Type B pancreatic cell (in vitro differentiated cells): Measurements from ENCODE around the gene ANHX. TPM values are rescaled to one million over a fixed set of nuclear protein-coding genes. Genes with fewer than 3 reads are reported as not detected.

ENCODE experiments used
- DNase-seq: peaks from one replicate; pipeline ENCODE4 v3.0.0; 2021; ENCODE audit warnings: mixed read lengths; ENCODE audit not compliant: unreplicated experiment; ENCODE audit errors: extremely low spot score
- H3K27ac Mint-ChIP-seq: 2 replicates; pipeline ENCODE4 v1.8.0; 2021; ENCODE audit warnings: mild to moderate bottlenecking, mixed read lengths
- H3K27me3 Mint-ChIP-seq: 2 replicates; pipeline ENCODE4 v1.8.0; 2021; ENCODE audit warnings: mixed read lengths
- H3K36me3 Mint-ChIP-seq: 2 replicates; pipeline ENCODE4 v1.8.0; 2021; ENCODE audit warnings: mixed read lengths
- H3K4me1 Mint-ChIP-seq: one replicate; pipeline ENCODE4 v1.8.0; 2021; ENCODE audit warnings: mixed read lengths; ENCODE audit not compliant: unreplicated experiment
- H3K4me3 Mint-ChIP-seq: 2 replicates; pipeline ENCODE4 v1.8.0; 2021; ENCODE audit warnings: mild to moderate bottlenecking, mixed read lengths
- H3K9me3 Mint-ChIP-seq: 2 replicates; pipeline ENCODE4 v1.8.0; 2021; ENCODE audit warnings: mixed read lengths
- CTCF ChIP-seq: fragments of 200-600 bp; sonication (generic); conservative IDR thresholded peaks from 2 replicates; pipeline ENCODE4 v1.5.0; 2021; ENCODE audit warnings: antibody characterized with exemption, mild to moderate bottlenecking
- total RNA-seq: library from RNA; stranded (reverse); gene quantifications from 2 replicates; pipeline ENCODE4 v1.2.1, GENCODE V29; 2021; ENCODE audit warnings: low replicate concordance

The ANHX gene
- total RNA-seq, 1 donor from 2014 or later, result not detected

DNA sequence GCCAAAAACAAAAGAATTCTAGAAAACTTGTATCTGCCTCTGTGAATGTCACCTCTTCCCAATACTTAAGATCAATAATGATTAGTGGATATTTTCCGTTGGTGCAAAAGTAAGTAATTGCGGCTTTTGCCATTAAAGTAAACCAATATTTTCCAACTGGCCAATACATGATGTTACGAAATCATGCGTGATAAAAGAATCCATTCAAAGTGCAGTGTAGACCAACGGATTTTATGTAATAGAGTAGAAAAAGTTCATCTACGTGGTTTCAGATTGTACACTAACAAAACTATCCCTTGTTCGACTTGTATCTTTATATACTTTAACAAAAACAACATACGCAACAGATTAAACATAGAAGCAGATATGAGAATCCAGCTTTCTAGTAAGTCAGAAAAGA, 55.0 kb downstream of the ANHX start:
- no peak for TF ChIP-seq CTCF
- peaks cover 47% of the 10 kb centered on the region for H3K36me3 Mint-ChIP-seq
- no peaks in the 10 kb centered on the region for H3K27me3 Mint-ChIP-seq
- H3K9me3 Mint-ChIP-seq, result peaks cover 25% of the 10 kb centered on the region
- no peak for DNase-seq
- H3K4me3 Mint-ChIP-seq, result peak overlapping the region; percentile 40
- no peak overlapping the region for H3K27ac Mint-ChIP-seq
- no peaks in the 10 kb centered on the region for H3K4me1 Mint-ChIP-seq

DNA sequence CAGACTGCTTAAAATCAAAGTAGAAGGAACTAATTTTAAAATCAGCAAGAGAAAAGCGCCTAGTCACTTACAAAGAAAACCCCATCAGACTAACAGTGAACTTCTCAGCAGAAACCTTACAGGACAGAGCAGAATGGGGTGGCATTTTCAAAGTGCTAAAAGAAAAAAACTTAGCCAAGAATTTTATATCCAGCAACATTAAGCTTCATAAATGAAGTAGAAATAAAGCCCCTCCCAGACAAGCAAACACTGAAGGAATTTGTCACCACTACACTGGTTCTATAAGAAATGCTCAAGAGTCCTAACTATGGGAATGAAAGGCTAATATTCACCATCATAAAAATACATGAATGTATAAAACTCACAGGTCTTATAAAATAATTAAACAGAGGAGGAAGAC, 60.8 kb downstream of the ANHX start:
- Mint-ChIP-seq H3K4me3 (no peak overlapping the region), H3K4me1 (no peaks in the 10 kb centered on the region), H3K36me3 (no peaks in the 10 kb centered on the region), H3K9me3 (peaks cover 10% of the 10 kb centered on the region), H3K27ac (no peak overlapping the region), H3K27me3 (no peaks in the 10 kb centered on the region)
- TF ChIP-seq CTCF, result no peak
- no peak for DNase-seq

DNA sequence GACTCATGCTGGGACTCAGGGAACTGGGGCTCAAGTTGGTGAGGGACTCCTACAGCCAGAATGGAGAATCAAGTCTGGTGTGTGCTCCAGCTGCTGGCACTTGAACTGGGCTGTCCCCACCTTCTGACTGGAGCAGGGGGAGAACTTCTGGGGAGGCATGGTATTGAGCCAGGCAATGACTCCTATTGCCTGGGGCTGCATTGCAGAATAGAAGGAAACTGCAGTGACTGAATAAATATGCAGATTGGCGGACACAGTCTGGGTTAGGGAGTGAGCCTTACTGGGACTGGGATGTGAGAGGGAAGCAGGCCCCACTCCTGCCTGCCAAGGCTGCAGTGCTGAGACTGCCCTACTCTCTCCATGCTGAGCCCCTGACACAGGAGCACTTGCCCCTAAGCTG, 63.2 kb downstream of the ANHX start:
- no peak for DNase-seq
- Mint-ChIP-seq H3K4me1 (no peaks in the 10 kb centered on the region), H3K36me3 (no peaks in the 10 kb centered on the region), H3K27ac (no peak overlapping the region), H3K27me3 (no peaks in the 10 kb centered on the region), H3K9me3 (peaks cover 8% of the 10 kb centered on the region), H3K4me3 (no peak overlapping the region)
- no peak for TF ChIP-seq CTCF

Other genes with a start within 250 kb of the ANHX start
- 12.3 and 12.5 TPM in 2 replicates for gene ZNF26, start 249.5 kb downstream of the ANHX start, total RNA-seq
- gene ZNF84, start 198.4 kb downstream of the ANHX start, total RNA-seq, result 51.3 and 68.5 TPM in 2 replicates
- 20.0 and 20.7 TPM in 2 replicates for gene ZNF140, start 155.0 kb downstream of the ANHX start, total RNA-seq
- gene ZNF891, start 105.6 kb downstream of the ANHX start, total RNA-seq, result 2.0 and 4.2 TPM in 2 replicates
- gene ZNF10, start 105.2 kb downstream of the ANHX start, total RNA-seq, result 11.9 and 19.4 TPM in 2 replicates
- gene ZNF268, start 54.4 kb downstream of the ANHX start, total RNA-seq, result 27.6 and 32.4 TPM in 2 replicates